Activated CD4-positive, CD25-positive, alpha-beta regulatory T cell treated with anti-CD3 and anti-CD28 coated beads, Interleukin-2, amount 50 U/mL, for 72 hours (primary cell): Measurements from ENCODE around the gene CES4A.
"Not testable (repeated sequence)": the region's sequence is repeated elsewhere in the genome, so short reads cannot be mapped to it uniquely, and the experiment has no call there.

Experiments
- DNase-seq: peaks from one replicate; pipeline ENCODE4 v3.0.0; 2021

The CES4A gene

GRCh38 chr16:66993558-66993957, 5.2 kb downstream of the CES4A start:
- DNase-seq: not testable (repeated sequence)

DNA sequence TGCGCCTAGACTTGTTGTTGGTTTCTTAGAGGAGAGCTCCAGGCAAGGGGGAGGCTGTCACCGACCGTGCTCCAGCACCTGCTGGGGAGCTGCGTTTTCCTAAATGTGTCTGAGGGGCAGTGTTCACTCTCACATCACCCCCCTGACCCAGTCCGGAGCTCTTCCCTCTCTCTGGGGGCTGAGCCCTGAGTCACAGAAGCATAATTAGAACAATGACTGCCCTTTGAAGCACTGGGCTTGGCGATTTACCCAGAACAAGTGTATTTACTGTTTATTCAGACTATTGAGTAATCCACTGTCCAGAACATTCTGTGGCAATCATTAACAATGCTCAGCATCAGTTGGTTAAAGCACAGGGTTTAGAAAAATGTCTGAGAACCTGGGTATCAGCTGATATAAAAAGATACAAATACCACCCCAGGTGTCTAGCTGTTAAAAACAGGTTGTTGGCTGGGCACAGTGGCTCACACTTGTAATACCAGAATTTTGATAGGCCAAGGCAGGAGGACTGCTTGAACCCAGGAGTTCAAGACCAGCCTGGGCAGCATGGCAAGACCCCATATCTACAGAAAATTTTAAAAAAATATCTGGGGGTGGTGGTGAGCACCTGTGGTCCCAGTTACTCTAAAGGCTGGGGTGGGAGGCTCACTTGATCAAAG, 8.1 kb downstream of the CES4A start:
- DNase-seq: no peak

DNA sequence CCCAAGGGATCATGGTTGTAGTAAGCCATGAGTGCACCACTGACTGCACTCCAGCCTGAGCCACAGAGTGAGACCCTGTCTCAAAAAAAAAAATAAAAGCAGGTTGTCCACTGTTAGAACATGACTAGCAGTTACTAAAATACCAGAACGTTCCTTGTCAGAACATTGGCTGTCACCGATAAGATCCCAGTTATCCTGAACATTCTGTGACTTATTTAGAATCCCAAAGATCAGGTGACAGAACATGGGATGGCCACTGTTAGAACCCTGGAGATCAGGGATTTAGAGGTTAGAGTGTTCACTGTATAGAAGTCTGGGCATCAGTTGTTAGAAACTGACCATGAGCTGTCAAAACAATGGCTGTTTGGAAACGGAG, 8.6 kb downstream of the CES4A start:
- no peak for DNase-seq

GRCh38 chr16:67000384-67001351, 12.3 kb downstream of the CES4A start:
- peak; percentile 65 for DNase-seq

GRCh38 chr16:67001726-67002125, 13.3 kb downstream of the CES4A start:
- no peak for DNase-seq

DNA sequence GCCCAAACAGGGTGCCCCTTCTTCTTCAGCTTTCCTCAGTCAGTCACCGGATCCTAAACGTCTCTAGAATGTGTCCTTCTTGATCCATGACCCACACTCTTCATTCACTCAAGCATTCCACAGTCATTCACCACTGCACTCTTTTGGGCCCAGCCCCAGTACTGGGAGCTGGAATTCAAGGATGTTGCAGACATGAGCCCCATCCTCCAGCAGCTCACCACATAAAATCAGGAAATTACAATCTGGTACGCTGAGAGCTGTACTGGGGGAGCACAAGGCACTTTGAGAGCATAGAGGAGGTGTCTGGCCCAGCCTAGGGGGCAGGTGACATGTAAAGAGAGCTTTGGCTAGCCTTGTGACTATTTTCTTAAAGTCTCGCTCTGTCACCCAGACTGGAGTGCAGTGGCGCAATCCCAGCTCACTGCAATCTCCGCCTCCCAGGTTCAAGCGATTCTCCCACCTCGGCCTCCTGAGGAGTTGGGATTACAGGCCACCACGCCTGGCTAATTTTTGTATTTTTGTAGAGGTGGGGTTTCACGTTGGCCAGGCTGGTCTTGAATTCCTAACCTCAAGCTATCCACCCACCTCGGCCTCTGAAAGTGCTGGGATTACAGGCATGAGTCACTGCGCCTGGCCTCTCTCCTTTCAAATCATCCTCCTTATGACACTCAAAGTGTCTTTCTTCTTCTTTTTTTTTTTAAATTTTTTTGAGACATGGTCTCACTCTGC, 18.7 kb downstream of the CES4A start:
- no peak for DNase-seq

DNA sequence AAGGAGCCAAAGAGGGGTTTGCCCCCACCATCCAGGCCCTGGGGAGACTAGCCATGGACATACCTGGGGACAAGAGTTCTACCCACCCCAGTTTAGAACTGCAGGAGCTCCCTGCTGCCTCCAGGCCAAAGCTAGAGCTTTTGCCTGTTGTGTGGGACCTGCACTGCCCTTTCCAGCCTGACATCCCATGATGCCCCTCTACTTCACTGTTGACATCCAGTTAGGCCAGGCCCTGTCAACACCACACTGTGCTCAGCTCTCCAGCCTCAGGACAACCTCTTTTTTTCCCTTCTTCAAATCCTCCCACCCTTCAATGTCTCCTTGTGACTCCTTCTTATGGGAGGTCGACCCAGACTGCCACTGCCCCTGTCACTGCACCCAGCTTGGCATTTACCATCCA, 20.8 kb downstream of the CES4A start:
- DNase-seq: no peak

GRCh38 chr16:67011274-67011673, 22.9 kb downstream of the CES4A start:
- no peak for DNase-seq

- no peak for DNase-seq
Measured at GRCh38 chr16:67013233-67013822, 24.9 kb downstream of the CES4A start.

GRCh38 chr16:67013823-67014633, 25.6 kb downstream of the CES4A start:
- peak; percentile 67 for DNase-seq

- no peak for DNase-seq
Measured at GRCh38 chr16:67014634-67015312, 26.4 kb downstream of the CES4A start.

DNA sequence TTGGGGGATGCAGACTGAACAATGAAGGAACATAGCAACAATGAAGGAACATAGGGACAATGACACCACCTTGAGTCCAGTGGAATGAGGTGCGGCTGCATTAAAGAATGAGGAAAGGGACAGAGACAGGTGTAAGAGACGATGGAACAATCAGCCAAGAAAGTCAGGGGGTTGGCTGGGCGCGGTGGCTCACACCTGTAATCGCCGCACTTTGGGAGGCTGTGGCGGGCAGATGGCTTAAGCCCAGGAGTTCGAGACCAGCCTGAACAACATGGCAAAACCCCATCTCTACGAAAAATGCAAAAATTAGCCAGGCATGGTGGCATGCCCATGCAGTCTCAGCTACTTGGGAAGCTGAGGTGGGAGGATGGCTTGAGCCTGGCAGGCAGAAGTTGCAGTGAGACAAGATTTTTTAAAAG, 26.9 kb downstream of the CES4A start:
- DNase-seq: no peak

- DNase-seq: no peak
Measured at GRCh38 chr16:67016143-67016542, 27.8 kb downstream of the CES4A start.

DNA sequence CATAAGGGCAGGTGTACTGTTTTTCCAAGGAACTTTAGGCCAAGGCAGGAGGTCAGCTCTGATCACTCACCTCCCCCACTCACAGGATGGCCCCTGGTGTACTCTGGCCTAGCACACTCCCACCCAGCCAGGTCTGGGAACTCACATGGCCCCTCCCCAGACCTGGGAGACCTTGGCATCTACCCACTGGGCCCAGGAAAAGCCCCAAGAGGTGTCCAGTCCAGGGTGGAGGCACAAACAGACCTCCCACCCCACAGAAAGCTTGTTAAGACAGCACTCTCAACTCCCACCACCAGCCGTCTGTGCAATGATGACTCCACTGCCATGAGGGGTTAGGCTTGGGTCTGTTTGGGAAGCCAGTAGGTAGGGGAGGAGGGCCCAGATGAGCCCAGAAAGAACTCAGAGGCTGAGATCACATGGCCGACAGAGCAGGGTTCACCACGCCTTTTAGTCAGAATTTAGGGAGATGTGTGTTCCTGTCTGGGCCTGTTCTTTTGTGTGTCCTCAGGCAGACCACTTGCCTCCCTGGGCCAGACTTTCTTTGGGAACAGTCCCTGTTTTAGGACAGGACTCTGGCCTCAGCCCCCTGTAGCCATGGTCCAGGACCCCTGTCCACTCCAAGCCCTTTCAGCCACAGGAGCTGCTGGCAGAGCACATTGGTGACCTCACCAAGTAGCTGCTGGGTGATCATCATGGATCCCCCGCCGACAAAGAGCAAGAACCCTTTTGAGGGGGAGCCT, 28.5 kb downstream of the CES4A start:
- DNase-seq: no peak

DNA sequence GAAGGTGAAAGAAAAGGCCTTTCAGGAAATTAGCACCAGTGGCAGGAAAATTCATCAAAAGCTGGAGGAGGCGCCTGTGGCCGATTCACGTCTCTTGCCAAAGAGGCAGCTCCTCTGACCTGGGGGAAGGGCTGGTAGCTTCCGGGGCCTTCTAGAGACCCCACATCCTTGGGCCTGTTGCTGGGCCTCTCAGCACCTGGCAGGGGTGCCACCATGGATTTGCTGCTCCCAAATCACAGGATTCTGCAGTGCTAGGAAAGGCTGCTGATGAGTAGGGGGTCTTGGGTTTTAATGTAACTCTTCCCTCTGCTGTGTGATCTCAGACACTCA, 29.0 kb downstream of the CES4A start:
- DNase-seq: no peak

GRCh38 chr16:67017810-67018488, 29.6 kb downstream of the CES4A start:
- DNase-seq: peak; percentile 84

GRCh38 chr16:67019171-67019570, 30.8 kb downstream of the CES4A start:
- DNase-seq: peak; percentile 17

DNA sequence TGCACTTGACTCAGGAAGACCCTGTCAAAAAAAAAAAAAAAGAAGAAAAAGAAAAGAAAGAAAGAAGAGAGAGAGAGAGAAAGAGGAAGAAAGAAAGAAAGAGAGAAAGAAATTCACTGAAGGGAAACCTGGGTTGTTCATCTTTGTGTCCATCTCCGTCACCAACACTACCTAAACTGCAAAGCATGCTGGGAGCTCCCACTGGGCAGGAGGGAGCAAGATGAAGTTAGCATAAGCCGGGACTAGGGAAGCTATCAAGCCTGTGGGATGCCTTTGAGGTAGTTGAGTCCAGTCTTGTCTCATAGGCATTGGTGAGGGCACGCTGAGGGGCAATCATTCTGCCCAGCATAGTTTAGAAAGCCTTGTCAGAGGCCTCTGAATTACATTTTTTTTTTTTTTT, 32.9 kb downstream of the CES4A start:
- DNase-seq: peak; percentile 17

- DNase-seq: no peak
Measured at GRCh38 chr16:67022531-67023214, 34.3 kb downstream of the CES4A start.

- DNase-seq: no peak
Measured at GRCh38 chr16:67023689-67024088, 35.3 kb downstream of the CES4A start.
